ENCODE data around the gene HNRNPH3. TPM values are rescaled to one million over a fixed set of nuclear protein-coding genes. Genes with fewer than 3 reads are reported as not detected.
A peak's percentile ranks its signal among the peaks of the same experiment; 100 is the strongest.

The HNRNPH3 gene
- total RNA-seq, 6 donors from 2014 or later: 38.2 to 97.1 (median 62.8) TPM

GRCh38 chr10:68330852-68331454 is 911 bp upstream of the HNRNPH3 start:
- H3K9me3 ChIP-seq: no peaks in the 10 kb centered on the region
- H3K4me1 ChIP-seq: peaks cover 26 to 50% (median 43%) of the 10 kb centered on the region in 4 donors
- H3K36me3 ChIP-seq: no peaks in the 10 kb centered on the region
- H3K27ac ChIP-seq: peak overlapping the region; percentile 98 to 100 (median 99)
- no peak for TF ChIP-seq CTCF (IDR thresholded peaks at IDR 0.05)
- no peak for TF ChIP-seq EP300 (IDR thresholded peaks at IDR 0.05)
- no peak for TF ChIP-seq POLR2AphosphoS5 (IDR thresholded peaks at IDR 0.05)
- TF ChIP-seq POLR2A (IDR thresholded peaks at IDR 0.05): no peak
- peak overlapping the region; percentile 57 to 78 (median 70) for H3K4me3 ChIP-seq
- no peaks in the 10 kb centered on the region for H3K27me3 ChIP-seq
- ATAC-seq (ENCODE audit: low FRiP score in 2 of 2): no peak
- no peak for DNase-seq
- 30 to 32% methylated on average over 29 of the region's 29 CpGs for WGBS, 2 donors

- Histone ChIP-seq H3K4me3 (peak within 1 kb of the TSS; percentile 68 to 78 (median 73)), H3K9me3 (no peaks in the 10 kb centered on the region), H3K27me3 (no peaks in the 10 kb centered on the region), H3K36me3 (no peaks in the 10 kb centered on the region), H3K27ac (peak within 1 kb of the TSS; percentile 98 to 100 (median 99)), H3K4me1 (peaks cover 40 to 65% (median 56%) of the 10 kb centered on the region in 4 donors)
- DNase-seq (peak; percentile 75 to 89), ATAC-seq (ENCODE audit: low FRiP score in 2 of 2) (peak; percentile 66 to 72)
- 0% methylated on average over 43 to 44 of the region's 51 CpGs for WGBS, 2 donors
- TF ChIP-seq POLR2A (IDR thresholded peaks at IDR 0.05) (peak; percentile 10 to 80 (median 71)), POLR2AphosphoS5 (IDR thresholded peaks at IDR 0.05) (peak; percentile 75 to 81), CTCF (IDR thresholded peaks at IDR 0.05) (peak; percentile 25 to 58 (median 50)), EP300 (IDR thresholded peaks at IDR 0.05) (no peak)
Measured at GRCh38 chr10:68332259-68333057, 594 bp downstream of the HNRNPH3 start, which contains the start of gene PBLD. TSS of gene PBLD (minus strand) at chr10:68332928. CDS start at chr10:68306844, 26,084 bp downstream.

GRCh38 chr10:68333058-68333395 is 1.2 kb downstream of the HNRNPH3 start:
- Histone ChIP-seq H3K4me1 (peaks cover 46 to 71% (median 60%) of the 10 kb centered on the region in 4 donors), H3K9me3 (no peaks in the 10 kb centered on the region), H3K4me3 (peak overlapping the region; percentile 68 to 78 (median 73)), H3K27me3 (no peaks in the 10 kb centered on the region), H3K27ac (peak overlapping the region; percentile 98 to 100 (median 99)), H3K36me3 (no peaks in the 10 kb centered on the region)
- DNase-seq (no peak), ATAC-seq (ENCODE audit: low FRiP score in 2 of 2) (no peak)
- TF ChIP-seq POLR2AphosphoS5 (IDR thresholded peaks at IDR 0.05) (no peak), CTCF (IDR thresholded peaks at IDR 0.05) (peak in 1 of 6 experiments; percentile 3)
- WGBS, 2 donors: 0% methylated on average over 10 of the region's 10 CpGs

GRCh38 chr10:68333440-68334431 is 1.9 kb downstream of the HNRNPH3 start:
- peaks cover 4 to 6% (median 4%) of the 10 kb centered on the region in 4 donors for H3K36me3 ChIP-seq
- TF ChIP-seq POLR2A (IDR thresholded peaks at IDR 0.05): no peak
- TF ChIP-seq POLR2AphosphoS5 (IDR thresholded peaks at IDR 0.05): no peak
- TF ChIP-seq CTCF (IDR thresholded peaks at IDR 0.05): no peak
- TF ChIP-seq EP300 (IDR thresholded peaks at IDR 0.05): no peak
- H3K9me3 ChIP-seq: no peaks in the 10 kb centered on the region
- 1% methylated on average over 10 of the region's 10 CpGs for WGBS, 2 donors
- DNase-seq (no peak), ATAC-seq (ENCODE audit: low FRiP score in 2 of 2) (no peak)
- no peaks in the 10 kb centered on the region for H3K27me3 ChIP-seq
- H3K27ac ChIP-seq: peak overlapping the region; percentile 98 to 100 (median 99)
- H3K4me1 ChIP-seq: peaks cover 50 to 68% (median 58%) of the 10 kb centered on the region in 4 donors
- peak overlapping the region; percentile 68 to 78 (median 73) for H3K4me3 ChIP-seq
